Endothelial cell (in vitro differentiated cells): Measurements from ENCODE around the gene DNA2. TPM values are rescaled to one million over a fixed set of nuclear protein-coding genes. Genes with fewer than 3 reads are reported as not detected.

Experiments
- DNase-seq: peaks from one replicate; pipeline ENCODE4 v3.0.0; 2021; ENCODE audit warnings: low spot score
- H3K27ac Mint-ChIP-seq: one replicate; pipeline ENCODE4 v1.8.0; 2021; ENCODE audit warnings: mixed read lengths, inconsistent platforms; ENCODE audit not compliant: unreplicated experiment
- H3K27me3 Mint-ChIP-seq: one replicate; pipeline ENCODE4 v1.8.0; 2021; ENCODE audit warnings: mild to moderate bottlenecking, moderate library complexity, mixed read lengths, inconsistent platforms; ENCODE audit not compliant: unreplicated experiment
- H3K36me3 Mint-ChIP-seq: one replicate; pipeline ENCODE4 v1.8.0; 2021; ENCODE audit warnings: mild to moderate bottlenecking, low read depth, mixed read lengths, inconsistent platforms; ENCODE audit not compliant: unreplicated experiment
- H3K4me1 Mint-ChIP-seq: one replicate; pipeline ENCODE4 v1.8.0; 2021; ENCODE audit warnings: mild to moderate bottlenecking, mixed read lengths, inconsistent platforms; ENCODE audit not compliant: unreplicated experiment
- H3K4me3 Mint-ChIP-seq: one replicate; pipeline ENCODE4 v1.8.0; 2021; ENCODE audit warnings: mild to moderate bottlenecking, mixed read lengths, inconsistent platforms; ENCODE audit not compliant: unreplicated experiment
- H3K9me3 Mint-ChIP-seq: one replicate; pipeline ENCODE4 v1.8.0; 2021; ENCODE audit warnings: mixed read lengths, inconsistent platforms; ENCODE audit not compliant: unreplicated experiment
- CTCF ChIP-seq: fragments of 200-600 bp; sonication (generic); IDR thresholded peaks from one replicate; pipeline ENCODE4 v1.5.0; 2021; ENCODE audit warnings: antibody characterized with exemption; ENCODE audit not compliant: unreplicated experiment
- total RNA-seq: library from RNA; stranded (reverse); fragmentation: NEBNext Ultra II Directional; extraction: Animal tissue kit (Norgen Biotek cat#: 25700); gene quantifications from one replicate; pipeline ENCODE4 v1.2.1, GENCODE V29; 2021; ENCODE audit not compliant: unreplicated experiment

The DNA2 gene
- total RNA-seq, 1 donor from 2014 or later = 14.5 TPM

DNA sequence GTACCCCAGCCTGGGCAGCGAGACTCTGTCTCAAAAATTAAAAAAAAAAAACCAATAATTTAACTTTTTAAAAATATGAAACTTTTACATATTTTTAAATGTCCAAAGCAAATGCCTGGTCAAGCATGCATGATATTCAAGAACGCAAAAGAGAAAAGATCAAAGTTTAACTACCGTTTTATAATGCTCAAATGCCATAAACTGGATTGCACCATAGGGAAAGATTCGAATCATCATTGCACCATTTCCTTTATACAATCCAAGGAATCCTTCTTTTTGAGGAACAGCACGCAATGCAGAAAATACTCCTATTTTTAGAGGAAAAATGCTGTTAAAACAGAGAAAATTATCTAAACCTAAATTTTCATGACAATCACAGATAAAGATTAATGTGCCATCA, 34.6 kb upstream of the DNA2 start:
- no peak overlapping the region for H3K27ac Mint-ChIP-seq
- no peaks in the 10 kb centered on the region for H3K9me3 Mint-ChIP-seq
- no peak for DNase-seq
- H3K4me3 Mint-ChIP-seq = no peak overlapping the region
- H3K4me1 Mint-ChIP-seq = no peaks in the 10 kb centered on the region
- TF ChIP-seq CTCF = no peak
- H3K36me3 Mint-ChIP-seq = no peaks in the 10 kb centered on the region
- no peaks in the 10 kb centered on the region for H3K27me3 Mint-ChIP-seq

DNA sequence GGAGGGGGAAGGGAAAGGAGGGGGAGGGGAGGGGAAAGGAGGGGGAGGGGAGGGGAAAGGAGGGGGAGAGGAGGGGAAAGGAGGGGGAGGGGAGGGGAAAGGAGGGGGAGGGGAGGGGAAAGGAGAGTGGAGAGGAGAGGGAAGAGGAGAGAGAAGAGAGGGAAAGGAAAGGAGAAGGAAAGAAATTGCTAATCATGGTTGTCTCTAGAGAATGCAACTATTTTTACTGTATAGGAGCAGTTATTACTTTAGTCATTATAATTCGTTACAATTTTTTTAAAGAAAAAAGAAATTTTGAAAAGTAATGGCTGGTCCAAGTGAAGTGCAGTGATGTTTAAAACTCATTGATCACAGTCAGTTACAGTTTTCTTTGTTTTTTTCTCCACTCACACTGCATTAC, 31.1 kb upstream of the DNA2 start:
- peaks cover 8% of the 10 kb centered on the region for H3K36me3 Mint-ChIP-seq
- no peak overlapping the region for H3K27ac Mint-ChIP-seq
- no peak for TF ChIP-seq CTCF
- no peaks in the 10 kb centered on the region for H3K9me3 Mint-ChIP-seq
- H3K4me3 Mint-ChIP-seq = no peak overlapping the region
- no peak for DNase-seq
- H3K4me1 Mint-ChIP-seq = no peaks in the 10 kb centered on the region
- H3K27me3 Mint-ChIP-seq = no peaks in the 10 kb centered on the region

DNA sequence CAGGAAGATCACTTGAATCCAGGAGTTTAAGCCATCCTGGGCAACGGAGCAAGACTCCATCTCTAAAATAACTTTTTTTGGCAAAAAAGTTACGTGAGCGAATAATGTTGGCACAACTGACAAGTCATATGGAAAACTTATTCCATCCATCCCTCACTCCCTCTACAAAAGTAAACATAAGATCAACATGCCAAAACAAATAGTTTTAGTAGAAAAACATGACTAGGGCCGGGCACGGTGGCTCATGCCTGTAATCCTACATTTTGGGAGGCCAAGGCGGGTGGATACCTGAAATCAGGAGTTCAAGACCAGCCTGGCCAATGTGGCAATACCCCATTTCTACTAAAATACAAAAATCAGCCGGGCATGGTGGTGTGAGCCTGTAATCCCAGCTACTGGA, 29.9 kb upstream of the DNA2 start:
- TF ChIP-seq CTCF = no peak
- Mint-ChIP-seq H3K36me3 (peaks cover 10% of the 10 kb centered on the region), H3K27me3 (no peaks in the 10 kb centered on the region), H3K27ac (no peak overlapping the region), H3K4me1 (no peaks in the 10 kb centered on the region), H3K4me3 (no peak overlapping the region), H3K9me3 (no peaks in the 10 kb centered on the region)
- no peak for DNase-seq

GRCh38 chr10:68499544-68499943, 27.8 kb upstream of the DNA2 start:
- no peak for TF ChIP-seq CTCF
- H3K4me3 Mint-ChIP-seq = no peak overlapping the region
- DNase-seq = no peak
- peaks cover 17% of the 10 kb centered on the region for H3K36me3 Mint-ChIP-seq
- no peaks in the 10 kb centered on the region for H3K27me3 Mint-ChIP-seq
- H3K9me3 Mint-ChIP-seq = no peaks in the 10 kb centered on the region
- H3K27ac Mint-ChIP-seq = no peak overlapping the region
- H3K4me1 Mint-ChIP-seq = no peaks in the 10 kb centered on the region

DNA sequence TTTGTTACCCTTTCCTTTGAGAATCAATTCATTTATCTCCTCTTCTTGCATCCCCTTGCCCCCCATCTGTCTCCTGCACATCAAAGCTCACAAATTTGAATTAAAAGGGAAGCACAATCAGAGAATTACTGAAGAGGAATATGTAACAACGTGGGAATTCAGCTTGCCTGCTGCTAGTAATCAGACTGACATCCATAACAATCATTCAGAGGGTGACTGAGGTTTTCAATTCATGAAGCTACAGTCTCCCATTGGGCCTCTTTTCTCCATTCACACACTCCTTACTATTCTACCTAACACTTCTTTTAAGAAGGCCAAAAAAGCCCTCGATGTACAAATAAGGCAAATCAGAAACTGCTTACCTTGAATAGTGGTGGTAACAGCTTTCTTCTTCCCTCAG, 24.3 kb upstream of the DNA2 start:
- Mint-ChIP-seq H3K27me3 (no peaks in the 10 kb centered on the region), H3K27ac (no peak overlapping the region), H3K4me3 (no peak overlapping the region), H3K9me3 (no peaks in the 10 kb centered on the region), H3K4me1 (no peaks in the 10 kb centered on the region), H3K36me3 (peaks cover 17% of the 10 kb centered on the region)
- TF ChIP-seq CTCF = no peak
- DNase-seq = no peak
